Pancreas (tissue), 10 donors: ENCODE measurements around the gene BMF. TPM values are rescaled to one million over a fixed set of nuclear protein-coding genes. Genes with fewer than 3 reads are reported as not detected.

Experiments used
- ATAC-seq, 4 donors: fragments of 200-7000 bp; cut with Tn5 transposase; one replicate each; pipeline versions ENCODE4 v1.8.0 to v1.9.1; 2020; ENCODE audit warnings: mild to moderate bottlenecking in 4 of 4, moderate library complexity in 4 of 4
- DNase-seq, 6 donors: peaks; one replicate each; pipeline ENCODE4 v3.0.0-alpha.2; 2020
- FAIRE-seq: peaks from 2 replicates; lab custom pipeline; 2012; peaks lifted over from hg19 to GRCh38; lab: Jason Lieb, UNC
- H3K27ac ChIP-seq, 4 donors: fragments of 200-600 bp; sonication (generic); 1 replicate in 3 of 4; 2 replicates in 1 of 4; pipeline versions ENCODE4 v1.5.0 to v1.8.0; 2020
- H3K27me3 ChIP-seq, 4 donors: fragments of 200-600 bp; one replicate each; pipeline ENCODE4 v1.8.0; 2021
- H3K36me3 ChIP-seq, 3 donors: fragments of 200-600 bp; sonication (generic) in 1 of 3; one replicate each; pipeline versions ENCODE4 v1.5.0 to v1.8.0; 2020 to 2021
- H3K4me1 ChIP-seq, 3 donors: fragments of 200-600 bp; one replicate each; pipeline ENCODE4 v1.8.0; 2021
- H3K4me3 ChIP-seq, 4 donors: fragments of 200-600 bp; sonication (generic) in 2 of 4; one replicate each; pipeline versions ENCODE4 v1.5.0 to v1.8.0; 2020 to 2021
- H3K9me3 ChIP-seq, 4 donors: fragments of 200-600 bp; one replicate each; pipeline ENCODE4 v1.8.0; 2021
- CTCF ChIP-seq, 4 donors: fragments of 200-600 bp; sonication (generic) in 3 of 4; IDR thresholded peaks; one replicate each; pipeline versions ENCODE4 v1.5.0 to v1.8.0; 2021; ENCODE audit warnings: antibody characterized with exemption in 4 of 4
- WGBS, 2 donors: extraction: QIAGEN DNeasy Blood & Tissue Kit; methylation state at CpG; one replicate each; pipeline ENCODE4 v1.1.7; 2013; 5-methylcytosine and 5-hydroxymethylcytosine counted together
- intact Hi-C, 3 donors: fragments of 100-400 bp; cut with DNase I; formaldehyde crosslinking; loops; one replicate each; pipeline versions ENCODE4 v1.11.1 to v1.14.2; 2022
- polyA plus RNA-seq, 2 donors: library from polyadenylated mRNA; stranded (reverse); fragments of 200-250 nt; gene quantifications; one replicate each; pipeline ENCODE4 v1.2.3, GENCODE V29; 2013
- total RNA-seq, 6 donors: library from RNA; stranded (reverse); fragmentation: NEBNext Ultra II Directional in 4 of 6; extraction: Animal tissue kit (Norgen Biotek cat#: 25700) in 4 of 6; gene quantifications; one replicate each; pipeline versions ENCODE4 v1.2.1 to v1.2.4, GENCODE V29; 2021 to 2023
- donor health status: healthy with polysubstance abuse.
- donor health status: DM: no; HTN: no; CAD: no; lungs with moderate emphysema.
- donor health status: DM: no; HTN: no; CAD: no.
- donor health status: control.
- donor health status: control.
- donor health status: Bipolar disorder and iron deficiency.
- donor health status: DM: yes; HTN: yes; CAD: no.
- donor health status: DM: no; HTN: no; CAD: no.
- donor health status: DM: no; HTN: no; CAD: no.
- donor health status: DM: yes; HTN: yes; CAD: no.

Gene BMF
- total and polyA plus RNA-seq, 8 donors: 4.1 to 25.9 (median 6.1) TPM

GRCh38 chr15:40134885-40135284 lies 26.2 kb upstream of the BMF start:
- WGBS, 2 donors: 70 to 73% methylated on average over 9 of the region's 9 CpGs
- Histone ChIP-seq H3K4me3 (no peak overlapping the region), H3K27ac (no peak overlapping the region), H3K27me3 (peaks cover 0 to 6% (median 0%) of the 10 kb centered on the region in 4 donors), H3K36me3 (no peaks in the 10 kb centered on the region), H3K4me1 (no peaks in the 10 kb centered on the region), H3K9me3 (no peaks in the 10 kb centered on the region)
- FAIRE-seq (no peak), ATAC-seq (no peak), DNase-seq (no peak)
- no peak for TF ChIP-seq CTCF (IDR thresholded peaks at IDR 0.05)
- intact Hi-C loops: no loop called here

- no peak for ATAC-seq
- Histone ChIP-seq H3K9me3 (no peaks in the 10 kb centered on the region), H3K27me3 (peaks cover 0 to 6% (median 0%) of the 10 kb centered on the region in 4 donors), H3K4me1 (no peaks in the 10 kb centered on the region), H3K36me3 (no peaks in the 10 kb centered on the region), H3K27ac (no peak overlapping the region), H3K4me3 (no peak overlapping the region)
- intact Hi-C loops: no loop called here
- TF ChIP-seq CTCF (IDR thresholded peaks at IDR 0.05): no peak
- no peak for DNase-seq
- FAIRE-seq: no peak
- whole genome bisulfite sequencing, 2 donors: 85 to 89% methylated on average over 13 of the region's 13 CpGs
Measured at GRCh38 chr15:40133544-40133943, 24.9 kb upstream of the BMF start.

- H3K9me3 ChIP-seq: no peaks in the 10 kb centered on the region
- peak in 1 of 4 donors; percentile 11 for ATAC-seq
- H3K4me3 ChIP-seq: no peak overlapping the region
- WGBS, 2 donors: 70 to 77% methylated on average over 19 of the region's 19 CpGs
- no peak for DNase-seq
- no peak for FAIRE-seq
- no peak overlapping the region for H3K27ac ChIP-seq
- TF ChIP-seq CTCF (IDR thresholded peaks at IDR 0.05): no peak
- peaks cover 0 to 6% (median 0%) of the 10 kb centered on the region in 4 donors for H3K27me3 ChIP-seq
- intact Hi-C loops: no loop called here
- no peaks in the 10 kb centered on the region for H3K4me1 ChIP-seq
- no peaks in the 10 kb centered on the region for H3K36me3 ChIP-seq
Measured at GRCh38 chr15:40130799-40131502, 22.3 kb upstream of the BMF start.

GRCh38 chr15:40130118-40130517 lies 21.4 kb upstream of the BMF start:
- FAIRE-seq (no peak), DNase-seq (no peak), ATAC-seq (no peak)
- H3K4me3 ChIP-seq: no peak overlapping the region
- no peak for TF ChIP-seq CTCF (IDR thresholded peaks at IDR 0.05)
- peaks cover 0 to 6% (median 0%) of the 10 kb centered on the region in 4 donors for H3K27me3 ChIP-seq
- H3K4me1 ChIP-seq: peaks cover 3 to 4% (median 4%) of the 10 kb centered on the region in 3 donors
- no peak overlapping the region for H3K27ac ChIP-seq
- H3K9me3 ChIP-seq: no peaks in the 10 kb centered on the region
- H3K36me3 ChIP-seq: no peaks in the 10 kb centered on the region
- intact Hi-C loops: no loop called here
- WGBS, 2 donors: 58 to 63% methylated on average over 5 of the region's 5 CpGs
